ENCODE results near the gene HOXA7.

GRCh38 chr7:27154901-27155815, 1.3 kb downstream of the HOXA7 start:
- no peak for TF ChIP-seq CTCF (IDR thresholded peaks at IDR 0.05)
- TF ChIP-seq EP300 (IDR thresholded peaks at IDR 0.05), result no peak
